Epithelial cell of proximal tubule (primary cell): Measurements from ENCODE around the gene PPT1. TPM values are rescaled to one million over a fixed set of nuclear protein-coding genes. Genes with fewer than 3 reads are reported as not detected.
A peak's percentile ranks its signal among the peaks of the same experiment; 100 is the strongest.

Source experiments
- DNase-seq: peaks from one replicate; pipeline ENCODE4 v3.0.0-alpha.2; 2011; ENCODE audit warnings: low read depth
- H3K4me3 ChIP-seq: 2 replicates; pipeline ENCODE4 v1.5.1; 2011; ENCODE audit warnings: low read depth, mild to moderate bottlenecking, low read length
- total RNA-seq: library from RNA; depleted of rRNA; stranded (reverse); fragments of >200 nt; gene quantifications from 2 replicates; pipeline ENCODE4 v1.2.3, GENCODE V29; 2015
- TF ChIP-seq, protein P1 (sequence below): conservative IDR thresholded peaks from 2 replicates; pipeline ENCODE4 v1.5.1; 2012; ENCODE audit warnings: low read depth, mild to moderate bottlenecking, low read length

PPT1 gene
- total RNA-seq, 1 donor from 2014 or later: 29.6 TPM

DNA sequence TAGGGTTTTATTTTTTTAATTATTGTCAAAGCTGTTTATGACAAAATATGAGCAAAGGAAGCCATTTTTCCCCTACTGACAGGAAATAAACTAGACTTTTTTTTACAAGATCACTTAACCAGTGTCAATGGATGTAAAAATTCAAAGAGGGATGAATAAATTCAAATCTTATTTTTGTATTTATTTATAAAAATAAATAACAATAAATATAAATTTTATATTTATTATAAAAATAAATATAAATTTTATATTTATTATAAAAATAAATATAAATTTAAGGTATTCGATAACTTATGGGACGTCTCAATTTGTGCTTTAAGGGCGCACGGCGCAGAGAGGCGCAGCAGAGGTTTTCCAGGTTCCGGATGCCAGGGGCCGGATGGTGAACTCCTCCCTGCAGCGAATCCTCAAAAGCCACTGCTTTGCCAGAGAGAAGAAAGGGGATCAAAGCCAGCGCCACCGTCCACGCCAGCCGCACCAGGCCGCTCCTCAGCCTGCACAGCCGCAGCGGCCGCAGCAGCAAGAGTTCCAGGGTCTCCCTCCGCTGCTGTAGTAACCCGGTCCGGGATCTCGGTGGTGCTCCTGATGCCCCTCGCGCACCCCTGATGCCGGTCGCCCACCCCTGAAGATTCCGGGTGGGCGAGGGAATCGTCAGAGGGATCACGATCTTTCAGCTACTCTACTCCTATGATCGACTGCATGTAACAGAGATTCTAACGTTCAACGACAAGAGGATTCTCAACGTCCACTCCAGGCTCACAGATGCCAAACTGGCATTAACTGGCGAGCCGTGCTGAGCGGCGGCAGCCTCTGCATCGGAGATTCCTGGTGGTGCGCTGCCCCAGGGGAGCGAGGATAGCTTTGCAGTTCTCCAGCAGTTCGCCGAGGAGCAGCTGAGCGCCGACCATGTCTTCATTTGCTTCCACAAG, 35.6 kb upstream of the PPT1 start:
- TF ChIP-seq, protein P1, sequence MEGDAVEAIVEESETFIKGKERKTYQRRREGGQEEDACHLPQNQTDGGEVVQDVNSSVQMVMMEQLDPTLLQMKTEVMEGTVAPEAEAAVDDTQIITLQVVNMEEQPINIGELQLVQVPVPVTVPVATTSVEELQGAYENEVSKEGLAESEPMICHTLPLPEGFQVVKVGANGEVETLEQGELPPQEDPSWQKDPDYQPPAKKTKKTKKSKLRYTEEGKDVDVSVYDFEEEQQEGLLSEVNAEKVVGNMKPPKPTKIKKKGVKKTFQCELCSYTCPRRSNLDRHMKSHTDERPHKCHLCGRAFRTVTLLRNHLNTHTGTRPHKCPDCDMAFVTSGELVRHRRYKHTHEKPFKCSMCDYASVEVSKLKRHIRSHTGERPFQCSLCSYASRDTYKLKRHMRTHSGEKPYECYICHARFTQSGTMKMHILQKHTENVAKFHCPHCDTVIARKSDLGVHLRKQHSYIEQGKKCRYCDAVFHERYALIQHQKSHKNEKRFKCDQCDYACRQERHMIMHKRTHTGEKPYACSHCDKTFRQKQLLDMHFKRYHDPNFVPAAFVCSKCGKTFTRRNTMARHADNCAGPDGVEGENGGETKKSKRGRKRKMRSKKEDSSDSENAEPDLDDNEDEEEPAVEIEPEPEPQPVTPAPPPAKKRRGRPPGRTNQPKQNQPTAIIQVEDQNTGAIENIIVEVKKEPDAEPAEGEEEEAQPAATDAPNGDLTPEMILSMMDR: no peak
- no peak for DNase-seq
- H3K4me3 ChIP-seq: peak overlapping the region; percentile 26

DNA sequence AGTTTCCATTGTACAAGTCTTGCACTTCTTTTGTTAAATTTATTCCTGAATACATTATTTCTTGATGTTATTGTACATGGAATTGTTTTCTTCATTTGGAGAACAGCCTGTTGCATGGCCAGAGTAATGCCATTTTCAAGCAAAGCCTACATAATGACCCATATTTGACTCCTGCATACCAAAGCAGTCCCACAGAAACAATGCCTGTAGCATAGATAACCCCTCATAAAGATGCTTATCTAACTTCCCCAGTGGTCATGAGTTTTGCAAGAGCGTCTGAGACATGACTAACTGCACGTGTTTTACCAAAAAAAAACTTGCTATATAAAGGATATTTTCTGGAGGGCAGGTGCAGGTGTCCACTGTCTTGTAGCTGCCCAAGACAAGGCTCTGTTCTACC, 33.8 kb upstream of the PPT1 start:
- no peak overlapping the region for H3K4me3 ChIP-seq
- no peak for DNase-seq
- TF ChIP-seq, protein P1: no peak

DNA sequence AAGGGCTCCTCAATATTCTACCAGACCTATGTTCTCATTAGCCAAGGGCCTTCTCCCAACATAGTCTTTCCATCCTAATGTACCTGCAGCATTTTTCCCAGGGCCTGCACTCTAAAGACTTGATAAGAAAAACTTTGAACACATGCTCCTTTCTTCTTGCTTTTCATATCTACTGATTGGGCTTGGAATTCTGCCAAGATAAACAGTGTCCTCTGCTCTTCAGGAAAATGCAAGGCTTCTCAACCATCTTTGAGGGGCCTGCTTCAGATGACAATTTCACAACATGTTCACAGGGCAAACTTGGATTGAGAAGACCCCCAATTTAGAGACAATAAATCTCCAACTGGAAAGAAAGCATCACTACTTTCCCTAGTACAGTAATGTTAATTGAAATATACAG, 25.8 kb upstream of the PPT1 start:
- no peak overlapping the region for H3K4me3 ChIP-seq
- TF ChIP-seq, protein P1: no peak
- no peak for DNase-seq

DNA sequence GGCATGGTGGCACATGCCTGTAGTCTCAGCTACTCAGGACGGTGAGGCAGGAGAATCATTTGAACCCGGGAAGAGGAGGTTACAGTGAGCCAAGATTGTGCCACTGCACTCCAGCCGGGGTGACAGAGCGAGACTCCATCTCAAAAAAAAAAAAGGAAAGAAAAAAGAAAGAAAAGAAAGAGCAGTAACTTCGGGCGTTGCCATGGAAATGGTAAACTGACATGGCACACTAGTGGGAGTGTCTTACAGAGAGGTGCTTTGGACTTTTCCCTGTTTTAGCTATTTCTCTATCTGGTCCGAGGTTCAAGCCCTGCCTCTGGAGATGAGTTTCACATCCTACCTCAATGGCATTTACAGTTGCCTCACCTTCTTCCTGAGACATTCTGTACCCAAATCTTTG, 23.1 kb upstream of the PPT1 start:
- DNase-seq: no peak
- TF ChIP-seq, protein P1: no peak
- no peak overlapping the region for H3K4me3 ChIP-seq

DNA sequence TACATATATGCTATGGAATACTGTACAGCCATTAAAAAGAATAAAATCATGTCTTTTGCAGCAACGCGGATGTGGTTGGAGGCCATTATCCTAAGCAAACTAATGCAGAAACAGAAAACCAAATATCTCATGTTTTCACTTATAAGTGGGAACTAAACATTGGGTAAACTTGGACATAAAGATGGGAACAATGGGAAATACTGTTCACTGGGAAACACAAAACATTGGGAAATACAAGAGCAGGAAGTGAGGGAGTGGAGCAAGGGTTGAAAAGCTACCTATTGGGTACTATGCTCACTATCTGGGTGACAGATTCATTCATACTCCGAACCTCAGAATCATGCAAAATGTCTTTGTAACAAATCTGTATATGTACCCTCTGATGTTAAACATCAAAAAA, 17.3 kb upstream of the PPT1 start:
- TF ChIP-seq, protein P1: no peak
- H3K4me3 ChIP-seq: no peak overlapping the region
- DNase-seq: no peak

DNA sequence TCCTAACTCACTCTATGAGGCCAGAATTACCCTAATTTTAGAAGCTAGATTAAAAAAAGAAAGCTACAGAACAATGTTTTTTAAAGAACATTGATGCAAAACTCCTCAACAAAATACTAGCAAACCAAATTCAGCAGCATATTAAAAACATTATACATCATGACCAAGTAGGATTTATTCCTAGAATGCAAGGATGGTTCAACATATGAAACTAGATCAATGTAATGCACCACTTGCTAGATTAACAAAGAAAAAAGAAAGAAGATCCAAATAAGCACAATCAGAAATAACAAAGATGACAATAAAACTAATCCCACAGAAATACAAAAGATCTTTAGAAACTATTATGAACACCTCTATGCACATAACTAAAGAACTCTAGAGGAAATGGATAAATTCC, 13.3 kb upstream of the PPT1 start:
- DNase-seq: no peak
- TF ChIP-seq, protein P1: no peak
- H3K4me3 ChIP-seq: no peak overlapping the region
